DND-41 (cell line): ENCODE data around the gene CCDC73.
"Not testable (repeated sequence)": the region's sequence is repeated elsewhere in the genome, so short reads cannot be mapped to it uniquely, and the experiment has no call there.

ENCODE experiments used
- CTCF ChIP-seq: IDR thresholded peaks from 2 replicates; pipeline ENCODE4 v1.5.1; 2012; ENCODE audit warnings: borderline replicate concordance, low read length, moderate library complexity, mild to moderate bottlenecking; ENCODE audit not compliant: poor library complexity, severe bottlenecking; ENCODE audit errors: extremely low read depth
- EZH2 ChIP-seq: IDR thresholded peaks from 3 replicates; pipeline ENCODE4 v1.6.1; 2012; ENCODE audit warnings: borderline replicate concordance, low read depth, mild to moderate bottlenecking, moderate library complexity, low read length, inconsistent platforms; ENCODE audit not compliant: severe bottlenecking

- TF ChIP-seq CTCF, EZH2: not testable (repeated sequence)
Observed at GRCh38 chr11:32780839-32781238, 13.6 kb downstream of the CCDC73 start.
